Fibroblast of skin of scalp (primary cell): ENCODE data around the gene MICOS13. TPM values are rescaled to one million over a fixed set of nuclear protein-coding genes. Genes with fewer than 3 reads are reported as not detected.
A peak's percentile ranks its signal among the peaks of the same experiment; 100 is the strongest.
"Not testable (repeated sequence)": the region's sequence is repeated elsewhere in the genome, so short reads cannot be mapped to it uniquely, and the experiment has no call there.

Experiments used
- DNase-seq: peaks from one replicate; pipeline ENCODE4 v3.0.0-alpha.2; 2013
- polyA plus RNA-seq, 2 experiments: library from polyadenylated mRNA; unstranded; fragments of 120-200 nt; gene quantifications; one replicate each; pipeline ENCODE4 v1.2.1, GENCODE V29; 2013; ENCODE audit not compliant: insufficient read length in 2 of 2

Gene MICOS13
- polyA plus RNA-seq (2013, experiment 1 of 2; ENCODE audit: insufficient read length): 74.5 TPM
- polyA plus RNA-seq (2013, experiment 2 of 2; ENCODE audit: insufficient read length): 64.6 TPM

- DNase-seq: peak; percentile 99
Measured at GRCh38 chr19:5680437-5681368, at the start of gene MICOS13, which contains the start of gene HSD11B1L. MICOS13 (minus strand) TSS chr19:5680516; CDS start chr19:5680486, 30 bp downstream. HSD11B1L (plus strand) TSS chr19:5681027; CDS start chr19:5684833, 3,806 bp downstream.

- DNase-seq: no peak
Measured at GRCh38 chr19:5727453-5728050, 47.2 kb upstream of the MICOS13 start.

DNA sequence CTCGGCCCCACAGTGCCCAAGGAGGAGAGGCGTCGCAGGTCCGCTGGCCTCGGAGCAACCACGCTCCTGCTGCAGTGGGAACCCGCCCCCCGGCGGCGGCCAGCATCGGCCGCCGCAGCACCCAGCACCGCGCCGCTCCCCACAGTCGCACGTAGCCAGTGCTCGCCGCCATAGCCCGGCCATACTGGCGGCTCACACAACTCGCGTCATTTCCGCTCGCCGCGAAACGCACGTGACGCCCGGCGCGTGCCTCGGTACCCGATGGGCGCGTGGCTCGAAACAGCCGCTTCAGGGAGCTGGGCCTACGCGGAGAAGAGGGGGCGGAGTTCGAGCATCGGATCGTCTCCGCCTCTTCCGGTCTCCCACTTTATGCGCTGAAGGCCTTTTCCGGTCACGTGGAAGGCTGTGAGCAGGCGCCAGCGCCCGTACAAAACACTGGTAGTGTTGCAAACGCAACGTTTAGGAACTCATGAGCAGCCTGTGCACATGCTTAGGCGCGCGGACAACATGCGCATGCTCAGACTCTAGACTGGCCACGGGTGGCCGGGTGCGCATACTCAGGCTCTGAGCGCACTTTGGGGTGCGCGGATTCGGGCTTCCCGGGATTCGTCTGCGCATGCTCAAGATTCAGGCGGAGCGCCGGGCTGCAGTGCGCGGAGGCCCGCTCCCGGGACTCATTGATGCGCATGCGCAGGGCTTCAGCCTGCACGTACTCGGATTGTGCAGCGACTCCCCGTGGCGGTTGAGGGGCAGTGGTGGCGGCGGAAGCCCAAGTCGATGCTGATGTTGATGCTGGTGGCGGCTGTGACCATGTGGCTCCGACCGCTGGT lies 39.9 kb upstream of the MICOS13 start, which contains the start of the genes CATSPERD and LONP1:
TSS of gene CATSPERD (plus strand) at position 677 of the 830 bp plus-strand sequence. CDS start at position 778, 101 bp downstream.
TSS of gene LONP1 (minus strand) at position 186 of the 830 bp plus-strand sequence. CDS start at position 172, 14 bp downstream.
- peak; percentile 99 for DNase-seq

GRCh38 chr19:5719274-5719960 lies 39.1 kb upstream of the MICOS13 start:
- DNase-seq: no peak

DNA sequence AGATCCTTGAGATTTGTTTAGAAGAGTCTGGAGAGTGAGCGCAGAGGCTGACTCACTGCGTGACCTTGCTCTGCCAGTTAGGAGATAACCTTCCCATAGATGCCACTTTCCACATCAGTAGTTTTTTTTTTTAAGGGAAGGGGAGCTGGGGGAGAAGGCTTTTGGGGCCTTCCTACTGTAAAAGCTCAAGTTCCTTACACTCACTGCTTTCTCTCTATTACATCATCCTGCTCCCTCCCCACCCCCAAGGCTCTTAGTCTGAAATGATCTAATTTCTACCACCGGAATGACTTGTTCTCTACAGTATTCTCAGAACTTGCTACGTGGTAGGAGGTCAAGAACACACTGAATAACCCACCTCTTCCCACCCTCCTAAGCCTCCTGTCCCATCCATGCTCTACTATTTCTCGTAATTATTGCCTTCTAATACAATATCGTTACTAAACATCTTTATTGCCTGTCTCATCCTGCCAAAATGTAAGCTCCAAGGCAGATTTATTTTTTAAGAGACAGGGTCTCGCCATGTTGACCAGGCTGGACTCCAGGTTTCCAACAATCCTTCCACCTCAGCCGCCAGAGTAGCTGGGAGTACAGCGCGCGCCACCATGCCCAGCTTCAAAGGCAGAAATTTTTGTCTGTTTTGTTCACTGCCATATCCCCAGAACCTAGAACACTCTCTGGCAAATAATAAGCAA lies 38.4 kb upstream of the MICOS13 start:
- peak; percentile 97 for DNase-seq

DNA sequence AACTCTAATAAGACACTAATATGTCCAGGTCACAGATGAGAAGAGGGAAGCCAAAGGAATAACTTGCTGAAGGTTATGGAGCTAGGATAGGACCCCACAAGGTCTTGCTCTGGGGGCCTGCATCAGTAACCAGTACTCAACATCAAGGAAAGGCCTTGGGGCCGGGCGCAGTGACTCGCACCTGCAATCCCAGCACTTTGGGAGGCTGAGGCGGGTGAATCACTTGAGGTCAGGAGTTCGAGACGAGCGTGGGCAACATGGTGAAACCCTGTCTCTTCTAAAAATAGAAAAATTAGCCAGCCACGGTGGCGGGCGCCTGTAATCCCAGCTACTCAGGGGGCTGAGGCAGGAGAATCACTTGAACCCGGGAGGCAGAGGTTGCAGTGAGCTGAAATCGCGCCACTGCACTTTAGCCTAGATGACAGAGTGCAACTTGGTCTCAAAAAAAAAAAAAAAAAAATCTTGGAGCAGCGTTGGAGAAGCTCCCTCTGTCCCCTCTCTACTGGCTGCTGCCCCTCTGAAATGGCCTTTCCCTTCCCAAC lies 37.8 kb upstream of the MICOS13 start:
- DNase-seq: peak; percentile 68

- DNase-seq: no peak
Measured at GRCh38 chr19:5717215-5717935, 37.1 kb upstream of the MICOS13 start.

DNA sequence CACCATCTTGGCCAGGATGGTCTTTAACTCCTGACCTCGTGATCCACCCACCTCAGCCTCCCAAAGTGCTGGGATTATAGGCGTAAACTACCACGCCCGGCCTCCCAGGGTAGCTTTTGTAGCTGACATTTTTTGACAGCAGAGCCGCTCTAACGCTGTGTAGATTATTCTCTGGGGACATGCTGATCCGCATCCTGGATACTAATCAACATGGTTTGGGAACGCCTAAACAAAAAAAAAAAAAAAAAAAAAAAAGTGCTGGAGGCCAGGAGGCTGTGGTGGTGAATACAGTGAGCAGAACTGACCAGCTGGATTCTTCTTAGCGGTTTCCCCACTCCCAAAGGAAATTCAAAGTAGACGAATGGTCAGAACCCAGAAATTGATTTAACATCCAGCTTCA lies 34.5 kb upstream of the MICOS13 start:
- DNase-seq: no peak

DNA sequence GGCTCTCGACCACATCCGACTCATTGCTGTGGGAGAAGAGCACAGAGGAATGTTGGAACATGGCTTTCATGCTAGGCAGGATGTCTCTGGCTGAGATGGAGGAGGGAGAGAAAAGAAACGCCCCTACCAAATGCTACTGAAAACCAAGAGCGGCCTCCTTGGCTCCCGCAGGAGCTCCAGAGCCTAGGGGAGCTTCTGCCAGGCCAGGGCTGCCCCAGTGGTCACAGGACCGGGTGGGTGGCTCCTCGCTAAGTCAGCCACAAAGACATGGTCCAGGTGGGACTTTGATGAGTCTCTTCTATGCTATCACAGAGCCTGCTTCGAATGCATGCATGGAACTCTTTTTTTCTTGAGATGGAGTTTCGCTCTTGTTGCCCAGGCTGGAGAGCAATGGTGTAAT lies 32.9 kb upstream of the MICOS13 start:
- DNase-seq: no peak

DNA sequence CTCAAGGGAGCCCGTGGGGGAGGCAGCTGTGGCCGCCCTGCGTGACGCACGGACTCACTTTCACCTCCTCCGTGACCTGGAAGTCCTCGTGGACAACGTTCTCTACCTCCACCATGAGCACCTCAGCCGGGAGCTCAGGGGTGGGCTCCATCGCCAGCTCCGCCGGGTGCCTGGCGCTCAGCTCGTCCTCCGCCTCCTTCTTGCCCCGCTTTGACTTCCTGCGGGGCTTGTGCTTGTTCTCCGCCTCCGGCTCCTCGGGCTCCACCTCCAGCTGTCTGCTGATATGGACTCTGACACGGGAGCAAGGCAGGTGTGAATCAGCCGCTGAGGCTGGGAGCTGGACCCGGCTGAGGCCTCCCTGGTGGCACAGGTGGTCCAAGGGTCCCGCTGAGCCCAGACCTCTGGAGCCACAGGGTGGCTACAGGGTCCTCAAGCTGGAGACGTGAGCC lies 31.4 kb upstream of the MICOS13 start:
- no peak for DNase-seq

- DNase-seq: no peak
Measured at GRCh38 chr19:5711025-5711424, 30.7 kb upstream of the MICOS13 start.

- no peak for DNase-seq
Measured at GRCh38 chr19:5707576-5708575, 27.6 kb upstream of the MICOS13 start.

GRCh38 chr19:5706876-5707573 lies 26.7 kb upstream of the MICOS13 start:
- no peak for DNase-seq

DNA sequence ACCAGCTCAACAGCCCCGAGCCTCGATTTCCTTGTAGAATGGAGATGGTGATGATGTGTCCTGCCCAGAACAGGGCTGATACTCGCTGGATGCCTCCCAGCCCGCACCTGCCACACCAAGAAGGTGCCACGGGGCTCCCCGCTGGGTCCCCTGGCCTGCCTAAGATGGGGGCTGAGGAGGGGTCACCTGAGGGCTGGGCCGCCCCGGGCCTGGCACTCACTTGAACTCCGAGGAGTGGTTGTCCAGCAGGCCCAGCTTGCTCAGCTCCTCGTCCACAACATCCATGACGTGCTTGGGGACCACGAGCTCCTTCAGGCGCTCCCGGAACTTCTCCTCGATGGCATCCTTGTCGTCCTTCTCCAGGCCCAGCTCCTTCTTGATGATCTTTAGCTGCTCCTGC lies 25.2 kb upstream of the MICOS13 start:
- no peak for DNase-seq

GRCh38 chr19:5703819-5704818 lies 23.8 kb upstream of the MICOS13 start:
- DNase-seq: no peak

- DNase-seq: not testable (repeated sequence)
Measured at GRCh38 chr19:5702053-5702410, 21.7 kb upstream of the MICOS13 start.
